OCI-LY3 (cell line): ENCODE measurements around the gene AQR.
"Not testable (repeated sequence)": the region's sequence is repeated elsewhere in the genome, so short reads cannot be mapped to it uniquely, and the experiment has no call there.

Source experiments
- H2AFZ ChIP-seq: fragments of 200-600, 300-600 bp; shearing (Covaris generic); 2 replicates; pipeline ENCODE4 v1.6.0; 2014; ENCODE audit warnings: antibody characterized with exemption, low read depth, low read length
- H3K27ac ChIP-seq: fragments of 200-600, 300-600 bp; sonication (generic); 2 replicates; pipeline ENCODE4 v1.5.1; 2014; ENCODE audit warnings: mild to moderate bottlenecking, low read length, moderate library complexity, mixed read lengths
- H3K27me3 ChIP-seq: fragments of 200-600, 300-600 bp; sonication (generic); 2 replicates; pipeline ENCODE4 v1.6.1; 2014; ENCODE audit warnings: low read depth, low read length, mixed read lengths
- H3K36me3 ChIP-seq: fragments of 200-600, 300-600 bp; sonication (generic); replicated peaks from 2 replicates; pipeline ENCODE3; 2014; ENCODE audit warnings: low read depth, low read length, mixed read lengths
- H3K4me1 ChIP-seq: fragments of 300-600, 200-600 bp; sonication (generic); 2 replicates; pipeline ENCODE4 v1.6.1; 2014; ENCODE audit warnings: low read length, mixed read lengths
- H3K4me2 ChIP-seq: fragments of 200-600, 300-600 bp; sonication (generic); 2 replicates; pipeline ENCODE4 v1.6.1; 2014; ENCODE audit warnings: low read length, mixed read lengths
- H3K4me3 ChIP-seq: fragments of 300-600, 200-600 bp; sonication (generic); 2 replicates; pipeline ENCODE4 v1.5.1; 2014; ENCODE audit warnings: antibody characterized with exemption, mild to moderate bottlenecking, low read length, moderate library complexity
- H3K79me2 ChIP-seq: fragments of 300-600, 200-600 bp; shearing (Covaris generic); 2 replicates; pipeline ENCODE4 v1.6.1; 2014; ENCODE audit warnings: mild to moderate bottlenecking, low read length, mixed read lengths
- H3K9ac ChIP-seq: fragments of 300-600, 200-600 bp; shearing (Covaris generic); 2 replicates; pipeline ENCODE4 v1.6.0; 2014; ENCODE audit warnings: mild to moderate bottlenecking, low read length, moderate library complexity
- H3K9me3 ChIP-seq: fragments of 200-600, 300-600 bp; shearing (Covaris generic); 2 replicates; pipeline ENCODE4 v1.6.1; 2014; ENCODE audit warnings: low read length, mixed read lengths; ENCODE audit not compliant: insufficient read depth
- H4K20me1 ChIP-seq: fragments of 200-600, 300-600 bp; sonication (generic); 2 replicates; pipeline ENCODE4 v1.6.1; 2016; ENCODE audit warnings: low read length, mixed read lengths; ENCODE audit not compliant: insufficient read depth
- EZH2phosphoT487 ChIP-seq: fragments of 200-600 bp; shearing (Covaris generic); IDR thresholded peaks from 2 replicates; pipeline ENCODE4 v1.6.1; 2018; ENCODE audit warnings: antibody characterized with exemption, mixed run types, low read depth
- TF ChIP-seq, protein P1 (sequence below): fragments of 200-600, 300-600 bp; sonication (generic); IDR thresholded peaks from 2 replicates; pipeline ENCODE4 v1.5.1; 2014; ENCODE audit warnings: antibody characterized with exemption, low read length, low read depth

AQR gene

DNA sequence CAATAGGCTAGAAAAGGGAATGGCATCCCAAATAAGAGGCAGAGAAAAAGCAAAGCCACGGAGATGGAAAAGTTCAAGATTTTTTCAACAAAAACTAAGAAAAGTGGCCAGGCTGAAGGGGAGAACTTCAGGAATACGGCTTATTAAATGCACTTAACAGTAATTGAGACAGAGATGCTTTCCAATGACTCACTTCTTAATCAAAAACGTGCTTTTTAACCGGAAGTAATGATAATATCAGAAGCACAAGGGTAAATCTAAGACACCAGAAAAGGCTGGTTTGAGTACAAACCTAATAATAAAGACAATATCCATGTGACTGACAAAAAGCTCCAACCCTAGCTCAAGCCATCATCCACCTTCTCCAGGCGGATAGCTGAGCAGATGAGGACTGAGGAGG lies 149.4 kb downstream of the AQR start:
- Histone ChIP-seq H3K4me1 (no peaks in the 10 kb centered on the region), H3K27me3 (no peaks in the 10 kb centered on the region), H3K79me2 (no peaks in the 10 kb centered on the region), H3K4me3 (no peak overlapping the region), H3K27ac (no peak overlapping the region), H3K36me3 (no peaks in the 10 kb centered on the region), H2AFZ (no peak overlapping the region), H4K20me1 (no peaks in the 10 kb centered on the region), H3K9me3 (no peaks in the 10 kb centered on the region), H3K4me2 (no peak overlapping the region), H3K9ac (no peak overlapping the region)
- TF ChIP-seq, protein P1, sequence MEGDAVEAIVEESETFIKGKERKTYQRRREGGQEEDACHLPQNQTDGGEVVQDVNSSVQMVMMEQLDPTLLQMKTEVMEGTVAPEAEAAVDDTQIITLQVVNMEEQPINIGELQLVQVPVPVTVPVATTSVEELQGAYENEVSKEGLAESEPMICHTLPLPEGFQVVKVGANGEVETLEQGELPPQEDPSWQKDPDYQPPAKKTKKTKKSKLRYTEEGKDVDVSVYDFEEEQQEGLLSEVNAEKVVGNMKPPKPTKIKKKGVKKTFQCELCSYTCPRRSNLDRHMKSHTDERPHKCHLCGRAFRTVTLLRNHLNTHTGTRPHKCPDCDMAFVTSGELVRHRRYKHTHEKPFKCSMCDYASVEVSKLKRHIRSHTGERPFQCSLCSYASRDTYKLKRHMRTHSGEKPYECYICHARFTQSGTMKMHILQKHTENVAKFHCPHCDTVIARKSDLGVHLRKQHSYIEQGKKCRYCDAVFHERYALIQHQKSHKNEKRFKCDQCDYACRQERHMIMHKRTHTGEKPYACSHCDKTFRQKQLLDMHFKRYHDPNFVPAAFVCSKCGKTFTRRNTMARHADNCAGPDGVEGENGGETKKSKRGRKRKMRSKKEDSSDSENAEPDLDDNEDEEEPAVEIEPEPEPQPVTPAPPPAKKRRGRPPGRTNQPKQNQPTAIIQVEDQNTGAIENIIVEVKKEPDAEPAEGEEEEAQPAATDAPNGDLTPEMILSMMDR = no peak
- no peak for TF ChIP-seq EZH2phosphoT487

DNA sequence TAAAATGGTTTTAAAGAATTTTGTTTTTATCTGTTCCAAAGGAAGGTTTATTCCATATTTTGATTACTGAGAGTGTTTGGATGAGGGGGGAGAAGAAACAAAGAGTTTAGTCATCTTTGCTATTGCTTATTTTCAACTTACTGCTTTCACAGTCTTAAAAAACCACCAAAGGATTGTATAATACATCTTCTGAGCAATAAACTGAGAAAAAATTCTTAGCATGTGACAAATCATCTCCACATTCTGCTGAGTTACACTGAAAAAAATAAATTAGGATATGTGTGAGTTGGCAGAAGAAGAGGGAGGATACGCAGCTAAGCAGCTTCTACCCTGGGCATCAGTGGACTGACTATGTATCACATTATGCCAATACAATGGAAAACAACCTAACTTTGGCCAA lies 151.0 kb downstream of the AQR start:
- Histone ChIP-seq H3K4me1 (no peaks in the 10 kb centered on the region), H3K27ac (no peak overlapping the region), H3K4me3 (no peak overlapping the region), H3K27me3 (0 out of 2 replicates have a peak, but pooled peaks cover 4% of the 10 kb centered on the region), H3K9me3 (no peaks in the 10 kb centered on the region), H3K9ac (no peak overlapping the region), H2AFZ (no peak overlapping the region), H3K79me2 (no peaks in the 10 kb centered on the region), H4K20me1 (no peaks in the 10 kb centered on the region), H3K4me2 (no peak overlapping the region), H3K36me3 (no peaks in the 10 kb centered on the region)
- TF ChIP-seq EZH2phosphoT487 = no peak
- TF ChIP-seq, protein P1 = no peak

DNA sequence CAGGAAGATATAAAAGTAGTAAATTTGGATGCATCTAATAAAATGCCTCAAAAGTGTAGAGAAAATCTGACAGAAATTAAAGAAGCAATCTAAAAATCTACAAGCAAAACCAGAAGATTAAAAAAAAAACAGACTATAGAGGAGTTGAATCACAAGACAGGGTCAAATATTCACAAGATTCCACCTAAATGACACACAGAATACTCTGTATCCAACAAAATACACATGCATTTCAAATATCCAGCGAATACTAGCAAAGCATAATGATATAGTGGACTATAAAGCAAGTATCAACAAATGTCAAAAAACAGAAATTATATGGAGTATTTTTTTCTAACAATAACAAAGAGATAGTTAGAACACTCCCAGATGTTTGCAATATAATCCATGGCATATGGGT lies 153.7 kb downstream of the AQR start:
- Histone ChIP-seq H3K27me3 (0 out of 2 replicates have a peak, but pooled peaks cover 4% of the 10 kb centered on the region), H3K36me3 (no peaks in the 10 kb centered on the region), H3K4me2 (no peak overlapping the region), H3K9ac (no peak overlapping the region), H3K4me3 (no peak overlapping the region), H3K27ac (no peak overlapping the region), H3K9me3 (no peaks in the 10 kb centered on the region), H4K20me1 (no peaks in the 10 kb centered on the region), H3K4me1 (no peaks in the 10 kb centered on the region), H2AFZ (no peak overlapping the region), H3K79me2 (no peaks in the 10 kb centered on the region)
- TF ChIP-seq EZH2phosphoT487 = no peak
- TF ChIP-seq, protein P1 = no peak

DNA sequence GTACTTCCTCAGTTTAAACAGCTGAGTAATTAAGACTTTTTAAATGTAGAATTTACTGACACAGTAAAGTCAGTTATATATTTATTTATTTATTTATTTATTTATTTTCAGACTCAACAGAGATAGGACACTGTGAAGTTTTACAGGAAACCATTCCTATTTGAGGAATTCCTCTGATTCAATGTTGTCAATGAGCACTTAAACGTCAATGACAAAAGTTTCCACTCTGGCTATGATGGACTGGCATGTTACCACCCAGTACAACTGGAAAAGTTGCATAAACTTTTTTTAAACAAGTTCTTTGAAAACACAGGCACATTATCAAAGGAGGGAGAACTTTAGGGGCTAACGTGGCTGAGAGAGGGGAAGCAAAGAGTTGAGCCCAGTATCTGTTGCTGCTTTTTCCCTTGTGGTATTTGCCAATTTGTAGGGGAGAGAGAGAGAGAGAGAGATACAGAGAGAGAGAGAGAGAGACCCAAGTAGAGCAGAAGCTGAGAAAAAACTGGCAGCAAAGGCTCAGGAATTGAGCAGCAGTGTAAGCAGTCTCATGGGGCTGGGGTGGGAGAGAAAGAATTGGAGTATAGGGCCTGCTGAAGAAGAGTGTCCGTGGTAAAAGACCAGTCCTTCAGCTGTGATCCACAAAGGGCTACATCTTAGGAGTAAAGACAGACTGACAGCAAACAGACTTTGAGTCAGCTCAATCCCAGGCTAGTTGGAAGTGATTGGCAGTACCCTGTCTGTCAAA lies 155.9 kb downstream of the AQR start:
- no peaks in the 10 kb centered on the region for H3K4me1 ChIP-seq
- TF ChIP-seq EZH2phosphoT487 = no peak
- TF ChIP-seq, protein P1 = no peak
- H3K9me3 ChIP-seq = no peaks in the 10 kb centered on the region
- H2AFZ ChIP-seq = no peak overlapping the region
- no peak overlapping the region for H3K4me2 ChIP-seq
- no peaks in the 10 kb centered on the region for H4K20me1 ChIP-seq
- no peak overlapping the region for H3K27ac ChIP-seq
- H3K27me3 ChIP-seq = 0 out of 2 replicates have a peak, but pooled peaks cover 4% of the 10 kb centered on the region
- no peak overlapping the region for H3K4me3 ChIP-seq
- H3K9ac ChIP-seq = no peak overlapping the region
- no peaks in the 10 kb centered on the region for H3K79me2 ChIP-seq
- no peaks in the 10 kb centered on the region for H3K36me3 ChIP-seq

DNA sequence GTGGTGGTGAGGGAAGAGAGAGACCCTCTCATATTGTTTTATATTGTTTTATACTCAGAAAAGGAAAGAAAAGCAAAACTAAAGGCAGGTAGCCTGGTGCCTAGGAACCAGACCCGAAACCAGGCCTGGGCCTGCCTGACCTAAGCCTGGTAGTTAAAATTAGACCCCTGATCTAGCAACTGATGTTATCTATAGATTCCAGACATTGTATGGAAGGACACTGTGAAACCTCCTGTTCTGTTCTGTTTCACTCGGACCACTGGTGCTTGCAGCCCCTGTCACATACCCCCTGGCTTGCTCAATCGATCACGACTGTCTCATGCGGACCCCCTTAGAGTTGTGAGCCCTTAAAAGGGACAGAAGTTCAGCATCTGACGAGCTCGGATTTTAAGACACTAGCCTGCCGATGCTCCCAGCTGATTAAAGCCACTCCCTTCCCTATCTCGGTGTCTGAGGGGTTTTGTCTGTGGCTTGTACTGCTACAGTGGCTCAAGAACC lies 156.6 kb downstream of the AQR start:
- H3K36me3 ChIP-seq, H3K27me3 ChIP-seq, H3K4me1 ChIP-seq, H3K4me3 ChIP-seq, H4K20me1 ChIP-seq, H3K9me3 ChIP-seq, H3K4me2 ChIP-seq, H3K27ac ChIP-seq, H3K79me2 ChIP-seq, H2AFZ ChIP-seq, H3K9ac ChIP-seq: not testable (repeated sequence)
